Smooth muscle cell (in vitro differentiated cells): ENCODE measurements around the gene AK8. TPM values are rescaled to one million over a fixed set of nuclear protein-coding genes. Genes with fewer than 3 reads are reported as not detected.
"Not testable (repeated sequence)": the region's sequence is repeated elsewhere in the genome, so short reads cannot be mapped to it uniquely, and the experiment has no call there.

ENCODE experiments used
- DNase-seq: peaks from one replicate; lab custom pipeline; 2025; ENCODE audit not compliant: unreplicated experiment; lab: John Stamatoyannopoulos, UW
- H2AFZ ChIP-seq: fragments of 200-600 bp; sonication (generic); 2 replicates; pipeline ENCODE4 v1.6.0; 2016; ENCODE audit warnings: antibody characterized with exemption, low read depth, mild to moderate bottlenecking
- H3F3A ChIP-seq: fragments of 200-600 bp; sonication (generic); 2 replicates; pipeline ENCODE4 v1.6.0; 2017; ENCODE audit warnings: antibody characterized with exemption, low read depth
- H3K27ac ChIP-seq: fragments of 200-600 bp; sonication (generic); 2 replicates; pipeline ENCODE4 v1.5.1; 2016; ENCODE audit warnings: low read depth, mild to moderate bottlenecking
- H3K27me3 ChIP-seq: fragments of 200-600 bp; sonication (generic); 2 replicates; pipeline ENCODE4 v1.6.1; 2016; ENCODE audit warnings: low read depth, mild to moderate bottlenecking
- H3K36me3 ChIP-seq: fragments of 200-600 bp; sonication (generic); 2 replicates; pipeline ENCODE4 v1.5.1; 2016; ENCODE audit warnings: low read depth
- H3K4me1 ChIP-seq: fragments of 200-600 bp; sonication (generic); 2 replicates; pipeline ENCODE4 v1.5.1; 2016; ENCODE audit warnings: low read depth
- H3K4me2 ChIP-seq: fragments of 200-600 bp; sonication (generic); 2 replicates; pipeline ENCODE4 v1.6.0; 2016; ENCODE audit warnings: mild to moderate bottlenecking
- H3K4me3 ChIP-seq: fragments of 200-600 bp; sonication (generic); 2 replicates; pipeline ENCODE4 v1.5.1; 2016; ENCODE audit warnings: mild to moderate bottlenecking
- H3K79me2 ChIP-seq: fragments of 200-600 bp; sonication (generic); 2 replicates; pipeline ENCODE4 v1.6.0; 2016; ENCODE audit warnings: low read depth, mild to moderate bottlenecking
- H3K9ac ChIP-seq: fragments of 200-600 bp; sonication (generic); 2 replicates; pipeline ENCODE4 v1.6.0; 2016; ENCODE audit warnings: low read depth
- H3K9me3 ChIP-seq: fragments of 200-600 bp; sonication (generic); replicated peaks from 2 replicates; pipeline ENCODE4 v1.5.1; 2016; ENCODE audit warnings: low read depth
- H4K20me1 ChIP-seq: fragments of 200-600 bp; sonication (generic); 2 replicates; pipeline ENCODE4 v1.6.0; 2016; ENCODE audit warnings: low read depth
- WGBS: methylation state at CpG from one replicate; pipeline ENCODE4 v1.1.7; 2016; ENCODE audit warnings: low lambda C conversion rate; 5-methylcytosine and 5-hydroxymethylcytosine counted together
- polyA plus RNA-seq: library from polyadenylated mRNA; unstranded; fragments of >200 nt; fragmentation: Nextera tagmentation; extraction: Ambion mirVana; gene quantifications from 2 replicates; pipeline ENCODE4 v1.2.1, GENCODE V29; 2016
- total RNA-seq: library from RNA; depleted of rRNA; stranded (reverse); fragments of >200 nt; gene quantifications from 2 replicates; pipeline ENCODE4 v1.2.3, GENCODE V29; 2014
- TF ChIP-seq, protein P1 (sequence below): fragments of 200-600 bp; sonication (generic); IDR thresholded peaks from 2 replicates; pipeline ENCODE4 v1.5.1; 2017; ENCODE audit warnings: borderline replicate concordance, mild to moderate bottlenecking, antibody characterized with exemption; ENCODE audit not compliant: insufficient read depth, poor library complexity, severe bottlenecking

AK8 gene
- total and polyA plus RNA-seq, 2 experiments from 2014 or later, result 0.67 to 1.4 TPM

DNA sequence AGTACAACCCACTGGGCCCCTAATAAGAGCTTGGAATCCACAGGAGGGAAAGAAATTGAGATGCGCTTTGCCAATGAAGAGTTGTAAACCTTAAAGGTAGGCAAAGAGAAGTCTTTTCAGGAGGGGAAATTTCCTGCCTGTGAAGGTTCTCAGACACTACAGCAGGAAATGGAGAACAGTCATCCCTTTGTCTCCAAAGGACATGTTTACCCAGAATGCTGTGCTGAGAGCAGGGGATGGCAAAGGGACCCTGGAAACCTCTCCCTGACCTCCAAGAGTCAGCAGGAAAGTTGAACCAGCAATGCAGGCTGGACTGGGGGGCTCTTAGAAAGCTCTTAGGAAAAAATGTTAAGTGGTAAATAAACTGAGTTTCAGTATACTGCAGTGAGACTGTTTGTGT, 103.2 kb downstream of the AK8 start:
- no peak for DNase-seq
- Histone ChIP-seq H3K4me3 (no peak overlapping the region), H3K27ac (no peak overlapping the region)

DNA sequence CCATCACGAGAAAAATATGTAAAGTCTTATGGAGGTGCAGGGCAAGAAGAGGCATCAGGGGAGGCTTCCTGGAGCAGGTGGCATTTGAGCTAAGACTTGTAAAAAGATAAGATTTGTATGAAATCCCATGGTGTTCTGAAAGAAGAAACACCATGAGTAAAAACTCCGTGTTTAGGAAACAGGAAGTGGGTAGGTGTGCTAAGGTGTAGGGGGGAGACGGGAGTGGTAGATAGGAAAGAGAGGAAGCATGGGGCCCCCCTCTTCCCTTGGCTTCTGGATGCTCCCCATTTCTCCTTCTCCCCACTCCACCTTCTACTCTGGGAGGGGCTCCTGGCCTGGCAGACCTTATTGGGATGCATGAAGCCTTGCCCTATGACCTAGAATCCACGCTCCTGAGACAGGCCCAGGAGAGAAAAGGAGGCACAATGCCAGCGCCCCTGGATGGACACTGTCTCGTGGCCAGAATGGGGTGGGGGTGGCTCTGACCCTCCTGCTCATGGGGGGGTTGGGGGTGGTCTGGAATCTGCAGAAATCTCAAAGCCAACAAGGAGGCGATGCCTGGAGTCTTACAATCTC, 104.2 kb downstream of the AK8 start:
- Histone ChIP-seq H2AFZ (no peak overlapping the region), H3K27me3 (no peaks in the 10 kb centered on the region), H3K9me3 (no peaks in the 10 kb centered on the region), H4K20me1 (no peaks in the 10 kb centered on the region), H3F3A (no peaks in the 10 kb centered on the region), H3K79me2 (no peaks in the 10 kb centered on the region), H3K9ac (no peak overlapping the region), H3K4me3 (no peak overlapping the region), H3K27ac (no peak overlapping the region), H3K36me3 (no peaks in the 10 kb centered on the region), H3K4me1 (peaks cover 2% of the 10 kb centered on the region), H3K4me2 (no peak overlapping the region)
- no peak for DNase-seq
- TF ChIP-seq, protein P1, sequence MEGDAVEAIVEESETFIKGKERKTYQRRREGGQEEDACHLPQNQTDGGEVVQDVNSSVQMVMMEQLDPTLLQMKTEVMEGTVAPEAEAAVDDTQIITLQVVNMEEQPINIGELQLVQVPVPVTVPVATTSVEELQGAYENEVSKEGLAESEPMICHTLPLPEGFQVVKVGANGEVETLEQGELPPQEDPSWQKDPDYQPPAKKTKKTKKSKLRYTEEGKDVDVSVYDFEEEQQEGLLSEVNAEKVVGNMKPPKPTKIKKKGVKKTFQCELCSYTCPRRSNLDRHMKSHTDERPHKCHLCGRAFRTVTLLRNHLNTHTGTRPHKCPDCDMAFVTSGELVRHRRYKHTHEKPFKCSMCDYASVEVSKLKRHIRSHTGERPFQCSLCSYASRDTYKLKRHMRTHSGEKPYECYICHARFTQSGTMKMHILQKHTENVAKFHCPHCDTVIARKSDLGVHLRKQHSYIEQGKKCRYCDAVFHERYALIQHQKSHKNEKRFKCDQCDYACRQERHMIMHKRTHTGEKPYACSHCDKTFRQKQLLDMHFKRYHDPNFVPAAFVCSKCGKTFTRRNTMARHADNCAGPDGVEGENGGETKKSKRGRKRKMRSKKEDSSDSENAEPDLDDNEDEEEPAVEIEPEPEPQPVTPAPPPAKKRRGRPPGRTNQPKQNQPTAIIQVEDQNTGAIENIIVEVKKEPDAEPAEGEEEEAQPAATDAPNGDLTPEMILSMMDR, result no peak
- WGBS, result 79% methylated on average over 7 of the region's 7 CpGs

More for the DNA sequence above, 103.2 kb downstream of the AK8 start:
- TF ChIP-seq, protein P1, result no peak
- Histone ChIP-seq H3K9me3 (no peaks in the 10 kb centered on the region), H3K27me3 (no peaks in the 10 kb centered on the region), H3K36me3 (no peaks in the 10 kb centered on the region), H3K4me1 (no peaks in the 10 kb centered on the region), H2AFZ (no peak overlapping the region), H3K9ac (no peak overlapping the region), H3K79me2 (no peaks in the 10 kb centered on the region), H4K20me1 (no peaks in the 10 kb centered on the region), H3F3A (no peaks in the 10 kb centered on the region), H3K4me2 (no peak overlapping the region)
- 100% methylated on average over 1 of the region's 1 CpG for WGBS

DNA sequence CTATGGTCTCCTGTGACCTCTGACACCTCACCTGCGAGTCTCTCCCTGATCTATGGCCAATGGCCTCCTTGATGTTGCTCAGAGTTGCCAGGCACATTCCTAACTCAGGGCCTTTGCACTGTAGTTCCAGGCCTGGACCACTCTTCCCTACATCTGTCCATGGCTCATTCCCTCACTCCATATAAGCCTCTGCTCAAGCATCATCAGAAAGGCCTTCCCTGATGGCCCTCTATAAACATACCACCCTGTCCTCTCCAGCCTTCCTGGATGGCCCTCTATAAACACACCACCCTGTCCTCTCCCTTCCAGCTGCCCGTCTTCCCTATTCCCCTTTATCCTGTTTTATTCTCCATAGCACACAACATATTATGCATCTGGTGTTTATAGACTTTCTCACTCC, 105.0 kb downstream of the AK8 start:
- no peaks in the 10 kb centered on the region for H3K36me3 ChIP-seq
- H3F3A ChIP-seq, result no peaks in the 10 kb centered on the region
- H3K9ac ChIP-seq, result no peak overlapping the region
- TF ChIP-seq, protein P1, result no peak
- no peaks in the 10 kb centered on the region for H4K20me1 ChIP-seq
- H3K4me2 ChIP-seq, result no peak overlapping the region
- H3K27ac ChIP-seq, result no peak overlapping the region
- H3K4me3 ChIP-seq, result no peak overlapping the region
- DNase-seq, result no peak
- H3K4me1 ChIP-seq, result peaks cover 6% of the 10 kb centered on the region
- no peaks in the 10 kb centered on the region for H3K9me3 ChIP-seq
- H3K79me2 ChIP-seq, result no peaks in the 10 kb centered on the region
- WGBS, result 91% methylated on average over 2 of the region's 2 CpGs
- H2AFZ ChIP-seq, result no peak overlapping the region
- H3K27me3 ChIP-seq, result no peaks in the 10 kb centered on the region

DNA sequence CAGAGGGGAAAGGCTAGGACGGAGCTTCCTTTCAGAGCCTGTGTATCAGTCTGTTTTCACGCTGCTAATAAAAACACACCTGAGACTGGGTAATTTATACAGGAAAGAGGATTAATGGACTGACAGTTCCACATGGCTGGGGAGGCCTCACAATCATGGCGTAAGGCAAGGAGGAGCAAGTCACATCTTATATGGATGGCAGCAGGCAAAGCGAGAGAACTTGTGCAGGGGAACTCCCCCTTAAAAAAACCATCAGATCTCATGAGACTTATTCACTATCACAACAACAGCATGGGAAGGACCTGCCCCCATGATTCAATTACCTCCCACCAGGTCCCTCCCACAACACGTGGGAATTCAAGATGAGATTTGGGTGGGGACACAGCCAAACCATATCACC, 106.3 kb downstream of the AK8 start:
- not testable (repeated sequence) for DNase-seq, H3K4me1 ChIP-seq, H3K4me2 ChIP-seq, H3K9ac ChIP-seq, H3F3A ChIP-seq, H2AFZ ChIP-seq, H3K4me3 ChIP-seq, H3K27ac ChIP-seq, H4K20me1 ChIP-seq, H3K9me3 ChIP-seq, H3K27me3 ChIP-seq, H3K79me2 ChIP-seq, H3K36me3 ChIP-seq
- 95% methylated on average over 5 of the region's 5 CpGs for WGBS
